GM12878 (cell line): ENCODE data around the gene KLKB1. TPM values are rescaled to one million over a fixed set of nuclear protein-coding genes. Genes with fewer than 3 reads are reported as not detected.

Experiments
- BHLHE40 ChIP-seq, 2 experiments: fragments of 450-650 bp in 1 of 2; IDR thresholded peaks; 2 replicates each; pipeline ENCODE4 v1.6.1; 2011 to 2017; ENCODE audit warnings: low read depth in 2 of 2, borderline replicate concordance in 1 of 2, improper control_type of control experiment in 1 of 2, low read length in 1 of 2, mild to moderate bottlenecking in 1 of 2
- CREB1 ChIP-seq: IDR thresholded peaks from 2 replicates; pipeline ENCODE4 v1.6.1; 2012; ENCODE audit warnings: low read depth, mild to moderate bottlenecking, inconsistent platforms
- CREM ChIP-seq: IDR thresholded peaks from 2 replicates; pipeline ENCODE4 v1.6.1; 2014; ENCODE audit warnings: antibody characterized with exemption, low read depth
- EED ChIP-seq: sonication (generic); IDR thresholded peaks from 2 replicates; pipeline ENCODE4 v1.6.1; 2016; ENCODE audit warnings: antibody characterized with exemption, low read depth
- EP300 ChIP-seq, 2 experiments: fragments of 150-350 bp in 1 of 2; IDR thresholded peaks; 2 replicates each; pipeline ENCODE4 v1.6.1; 2011 to 2012; ENCODE audit warnings: low read depth in 2 of 2, low read length in 2 of 2, borderline replicate concordance in 1 of 2, improper control_type of control experiment in 1 of 2, inconsistent platforms in 1 of 2; ENCODE audit not compliant: control insufficient read depth in 1 of 2
- ETV6 ChIP-seq, 2 experiments: fragments of 450-650 bp in 1 of 2; IDR thresholded peaks in 1 of 2; conservative IDR thresholded peaks in 1 of 2; 2 replicates each; pipeline ENCODE4 v1.6.1; 2014; ENCODE audit warnings: antibody characterized with exemption in 1 of 2, borderline replicate concordance in 1 of 2, low read depth in 1 of 2, mild to moderate bottlenecking in 1 of 2, moderate library complexity in 1 of 2
- FOXM1 ChIP-seq: IDR thresholded peaks from 2 replicates; pipeline ENCODE4 v1.6.1; 2012; ENCODE audit warnings: low read depth, mild to moderate bottlenecking, inconsistent platforms, low read length, moderate library complexity
- HCFC1 ChIP-seq: fragments of 150-350 bp; IDR thresholded peaks from 2 replicates; pipeline ENCODE4 v1.6.1; 2014; ENCODE audit warnings: low read length
- IKZF1 ChIP-seq: fragments of 450-650 bp; conservative IDR thresholded peaks from 2 replicates; pipeline ENCODE4 v1.6.1; 2017; ENCODE audit warnings: antibody characterized with exemption, mild to moderate bottlenecking
- IRF3 ChIP-seq: fragments of 450-650 bp; IDR thresholded peaks from 2 replicates; pipeline ENCODE4 v1.6.1; 2014; ENCODE audit warnings: mild to moderate bottlenecking
- LARP7 ChIP-seq: fragments of 450-650 bp; IDR thresholded peaks from 2 replicates; pipeline ENCODE4 v1.6.1; 2017; ENCODE audit warnings: mild to moderate bottlenecking
- MAX ChIP-seq: IDR thresholded peaks from 2 replicates; pipeline ENCODE4 v1.6.1; 2012; ENCODE audit warnings: low read depth, low read length, improper control_type of control experiment
- MTA2 ChIP-seq: fragments of 450-650 bp; IDR thresholded peaks from 2 replicates; pipeline ENCODE4 v1.6.1; 2016; ENCODE audit warnings: low read depth, mild to moderate bottlenecking, moderate library complexity
- NR2C2 ChIP-seq: IDR thresholded peaks from 2 replicates; pipeline ENCODE4 v1.6.1; 2011; ENCODE audit warnings: borderline replicate concordance, low read depth; ENCODE audit not compliant: control insufficient read depth, insufficient read length
- NRF1 ChIP-seq: conservative IDR thresholded peaks from 2 replicates; pipeline ENCODE4 v1.6.1; 2011; ENCODE audit warnings: mild to moderate bottlenecking, low read depth, low read length, improper control_type of control experiment
- POLR2AphosphoS2 ChIP-seq: IDR thresholded peaks from 2 replicates; pipeline ENCODE4 v1.6.1; 2011; ENCODE audit warnings: low read depth, mild to moderate bottlenecking, low read length, improper control_type of control experiment, moderate library complexity
- POU2F2 ChIP-seq: IDR thresholded peaks from 3 replicates; pipeline ENCODE4 v1.6.1; 2011; ENCODE audit warnings: low read depth, mild to moderate bottlenecking, low read length, borderline replicate concordance
- RELA ChIP-seq: fragments of 450-650 bp; IDR thresholded peaks from 2 replicates; pipeline ENCODE4 v1.8.0; 2014; ENCODE audit warnings: borderline replicate concordance; ENCODE audit not compliant: partially characterized antibody
- SMARCA5 ChIP-seq: fragments of 450-650 bp; IDR thresholded peaks from 2 replicates; pipeline ENCODE4 v1.6.1; 2017; ENCODE audit warnings: mild to moderate bottlenecking
- SREBF1 ChIP-seq: IDR thresholded peaks from 2 replicates; pipeline ENCODE4 v1.6.1; 2012; ENCODE audit warnings: mild to moderate bottlenecking, low read length
- SREBF2 ChIP-seq: IDR thresholded peaks from 2 replicates; pipeline ENCODE4 v1.6.1; 2012; ENCODE audit warnings: mild to moderate bottlenecking, low read length
- SRF ChIP-seq, 2 experiments: IDR thresholded peaks; 2 replicates each; pipeline ENCODE4 v1.6.1; 2011; ENCODE audit warnings: low read depth in 2 of 2, low read length in 2 of 2, mild to moderate bottlenecking in 1 of 2, moderate library complexity in 1 of 2
- TCF12 ChIP-seq: IDR thresholded peaks from 2 replicates; pipeline ENCODE4 v1.6.1; 2011; ENCODE audit warnings: low read depth, mild to moderate bottlenecking, low read length
- TCF3 ChIP-seq: IDR thresholded peaks from 2 replicates; pipeline ENCODE4 v1.6.1; 2012; ENCODE audit warnings: low read depth, mild to moderate bottlenecking, low read length, borderline replicate concordance; ENCODE audit not compliant: insufficient read depth
- ZNF384 ChIP-seq: IDR thresholded peaks from 2 replicates; pipeline ENCODE4 v1.6.1; 2012; ENCODE audit warnings: low read depth, mild to moderate bottlenecking, low read length, improper control_type of control experiment, borderline replicate concordance
- polyA plus RNA-seq, 11 experiments: library from polyadenylated mRNA; depleted of rRNA in 4 of 11; unstranded in 6 of 11; stranded (reverse) in 5 of 11; fragments of >200 nt; fragmentation: Nextera tagmentation in 4 of 11; fragmentation: Illumina TruSeq in 1 of 11; extraction: Ambion mirVana in 4 of 11; extraction: Trizol in 1 of 11; gene quantifications; 1 replicate in 1 of 11; 2 replicates in 10 of 11; pipeline versions ENCODE4 v1.2.1 to v1.2.3, GENCODE V29; 2011 to 2016; ENCODE audit warnings: inconsistent platforms in 2 of 11, missing spikeins in 2 of 11, low read depth in 1 of 11
- total RNA-seq, 4 experiments: library from RNA; depleted of rRNA in 3 of 4; stranded (reverse); fragments of >200 nt in 3 of 4; fragmentation: Illumina TruSeq in 1 of 4; extraction: Trizol in 1 of 4; gene quantifications; 2 replicates each; pipeline versions ENCODE4 v1.2.1 to v1.2.3, GENCODE V29; 2013 to 2021

The KLKB1 gene
- total and polyA plus RNA-seq, 10 of the 15 experiments (the other 5 are each of a cell fraction or from before 2014, with no cell fraction given): 0.04 TPM; not detected in 9

- peak in 1 of 2 experiments; percentile 99; a peak in 2 of 4 replicates for TF ChIP-seq ETV6 (conservative IDR thresholded peaks at IDR 0.05 in 1 of 2, IDR thresholded peaks at IDR 0.05 in 1 of 2; ENCODE audit: borderline replicate concordance in 1 of 2, low read depth in 1 of 2)
- TF ChIP-seq POLR2AphosphoS2: no peak; the same call in 1 of the 2 replicates
- TF ChIP-seq NRF1: 0 out of 2 replicates have a peak, but pooled peaks have one; percentile 0
- peak; percentile 98 for TF ChIP-seq SMARCA5
- TF ChIP-seq TCF12: 0 out of 2 replicates have a peak, but pooled peaks have one; percentile 19
- no peak for TF ChIP-seq MTA2
- no peak for TF ChIP-seq FOXM1
- peak; percentile 64; the same call in 1 of the 2 replicates for TF ChIP-seq CREB1
- 0 out of 2 replicates have a peak, but pooled peaks have one; percentile 34 for TF ChIP-seq TCF3
- peak; percentile 52 to 87; a peak in 3 of 4 replicates for TF ChIP-seq BHLHE40 (IDR thresholded peaks at IDR 0.05; ENCODE audit: borderline replicate concordance in 1 of 2, low read depth in 2 of 2, low read length in 1 of 2)
- TF ChIP-seq SRF (IDR thresholded peaks at IDR 0.05; ENCODE audit: low read depth in 2 of 2, low read length in 2 of 2): peak in 1 of 2 experiments; percentile 15; a peak in 1 of 4 replicates
- peak; percentile 15 for TF ChIP-seq RELA
- peak; percentile 94 for TF ChIP-seq LARP7
- TF ChIP-seq MAX: peak; percentile 19; the same call in 1 of the 2 replicates
- TF ChIP-seq ZNF384: no peak
- peak; percentile 56 for TF ChIP-seq HCFC1
- peak; percentile 31; the same call in 1 of the 2 replicates for TF ChIP-seq IRF3
- peak; percentile 78 for TF ChIP-seq EED
- TF ChIP-seq SREBF2: no peak
- no peak for TF ChIP-seq POU2F2
- TF ChIP-seq SREBF1: peak; percentile 20; the same call in 1 of the 2 replicates
- TF ChIP-seq NR2C2: no peak
- peak; percentile 98 for TF ChIP-seq IKZF1
- TF ChIP-seq EP300 (IDR thresholded peaks at IDR 0.05; ENCODE audit: borderline replicate concordance in 1 of 2, control insufficient read depth in 1 of 2, low read depth in 2 of 2, low read length in 2 of 2): no peak
- TF ChIP-seq CREM: peak; percentile 70
Measured at GRCh38 chr4:186191200-186192065, 35.9 kb upstream of the KLKB1 start, which contains the start of gene CYP4V2 (continued).
